ENCODE measurements around the gene SPC24. TPM values are rescaled to one million over a fixed set of nuclear protein-coding genes. Genes with fewer than 3 reads are reported as not detected.

SPC24 gene
- polyA plus RNA-seq, 1 experiment, result 18.9 TPM

DNA sequence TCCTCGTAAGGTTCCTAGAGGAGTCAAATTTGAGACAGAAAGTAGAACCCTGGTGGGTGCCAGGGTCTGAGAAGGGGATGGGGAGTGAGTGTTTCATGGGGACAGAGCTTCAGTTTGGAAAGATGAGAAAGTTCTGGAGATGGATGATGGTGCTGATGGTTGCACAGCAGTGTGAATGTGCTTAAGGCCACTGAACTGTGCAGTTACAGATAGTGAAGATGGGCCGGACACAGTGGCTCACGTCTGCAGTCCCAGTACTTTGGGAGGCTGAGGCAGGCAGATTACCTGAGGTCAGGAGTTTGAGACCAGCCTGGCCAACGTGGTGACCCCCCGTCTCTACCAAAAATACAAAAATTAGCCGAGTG lies 917 bp downstream of the SPC24 start:
- TF ChIP-seq, protein P1, sequence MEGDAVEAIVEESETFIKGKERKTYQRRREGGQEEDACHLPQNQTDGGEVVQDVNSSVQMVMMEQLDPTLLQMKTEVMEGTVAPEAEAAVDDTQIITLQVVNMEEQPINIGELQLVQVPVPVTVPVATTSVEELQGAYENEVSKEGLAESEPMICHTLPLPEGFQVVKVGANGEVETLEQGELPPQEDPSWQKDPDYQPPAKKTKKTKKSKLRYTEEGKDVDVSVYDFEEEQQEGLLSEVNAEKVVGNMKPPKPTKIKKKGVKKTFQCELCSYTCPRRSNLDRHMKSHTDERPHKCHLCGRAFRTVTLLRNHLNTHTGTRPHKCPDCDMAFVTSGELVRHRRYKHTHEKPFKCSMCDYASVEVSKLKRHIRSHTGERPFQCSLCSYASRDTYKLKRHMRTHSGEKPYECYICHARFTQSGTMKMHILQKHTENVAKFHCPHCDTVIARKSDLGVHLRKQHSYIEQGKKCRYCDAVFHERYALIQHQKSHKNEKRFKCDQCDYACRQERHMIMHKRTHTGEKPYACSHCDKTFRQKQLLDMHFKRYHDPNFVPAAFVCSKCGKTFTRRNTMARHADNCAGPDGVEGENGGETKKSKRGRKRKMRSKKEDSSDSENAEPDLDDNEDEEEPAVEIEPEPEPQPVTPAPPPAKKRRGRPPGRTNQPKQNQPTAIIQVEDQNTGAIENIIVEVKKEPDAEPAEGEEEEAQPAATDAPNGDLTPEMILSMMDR (IDR thresholded peaks at IDR 0.05; ENCODE audit: insufficient read depth, low read depth, low read length), result no peak
- no peak for DNase-seq (ENCODE audit: low read depth)
- CTCF ChIA-PET, result interaction anchor here (0.8 to 2.1 kb wide), 3 partner anchors 10 to 49 kb away, joined by 3 to 5 read pairs (median 5); no protein-coding TSS in a partner anchor
- POLR2A ChIA-PET, result interaction anchor here (0.6 kb wide), 1 partner anchor 11 kb away, joined by 3 read pairs; no protein-coding TSS in a partner anchor
- H3K27me3 ChIP-seq (ENCODE audit: control insufficient read depth, insufficient read depth, low read length), result no peaks in the 10 kb centered on the region
- no peak overlapping the region for H3K4me3 ChIP-seq (ENCODE audit: low read depth, low read length)
- no peaks in the 10 kb centered on the region for H3K36me3 ChIP-seq (ENCODE audit: control insufficient read depth, insufficient read depth, low read length)

DNA sequence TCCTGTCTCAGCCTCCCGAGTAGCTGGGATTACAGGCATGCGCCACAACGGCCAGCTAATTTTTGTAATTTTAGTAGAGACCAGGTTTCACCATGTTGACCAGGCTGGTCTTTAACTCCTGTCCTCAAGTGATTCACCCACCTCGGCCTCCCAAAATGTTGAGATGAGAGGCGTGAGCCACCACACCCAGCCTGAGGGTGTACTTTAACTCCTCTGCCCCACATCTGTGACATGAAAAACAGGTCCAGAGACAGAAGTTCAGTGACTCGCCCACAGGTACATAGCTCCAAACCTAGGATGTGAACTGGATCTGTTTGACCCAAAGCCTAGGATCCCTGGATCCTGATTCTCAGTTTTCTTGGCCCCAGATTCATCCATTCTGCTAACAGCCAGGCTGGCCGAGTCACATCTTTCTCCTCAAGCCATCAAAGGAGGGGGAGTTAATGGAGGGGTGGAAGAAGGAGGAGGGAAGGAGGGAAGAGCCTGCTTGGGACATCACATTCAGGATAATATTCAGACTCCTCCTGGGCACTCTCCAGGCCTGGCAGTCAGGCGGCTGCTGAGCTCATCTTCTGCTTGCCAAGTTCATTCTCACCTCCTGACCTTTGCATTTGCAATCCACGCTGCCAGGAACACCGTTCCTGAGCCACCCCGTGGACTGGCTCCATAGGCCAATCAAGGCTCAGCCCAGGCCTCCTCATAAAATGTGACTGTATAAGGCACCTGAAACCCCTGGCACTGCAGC lies 3.1 kb downstream of the SPC24 start:
- no peak for DNase-seq (ENCODE audit: low read depth)
- Histone ChIP-seq H3K27me3 (ENCODE audit: control insufficient read depth, insufficient read depth, low read length) (no peaks in the 10 kb centered on the region), H3K36me3 (ENCODE audit: control insufficient read depth, insufficient read depth, low read length) (no peaks in the 10 kb centered on the region), H3K4me3 (ENCODE audit: low read depth, low read length) (no peak overlapping the region)
- TF ChIP-seq, protein P1 (IDR thresholded peaks at IDR 0.05; ENCODE audit: insufficient read depth, low read depth, low read length), result no peak
- POLR2A ChIA-PET, result no interaction called here
- CTCF ChIA-PET, result interaction anchor here (1.5 to 1.7 kb wide), 2 partner anchors 14 to 210 kb away, joined by 3 to 6 read pairs; no protein-coding TSS in a partner anchor

DNA sequence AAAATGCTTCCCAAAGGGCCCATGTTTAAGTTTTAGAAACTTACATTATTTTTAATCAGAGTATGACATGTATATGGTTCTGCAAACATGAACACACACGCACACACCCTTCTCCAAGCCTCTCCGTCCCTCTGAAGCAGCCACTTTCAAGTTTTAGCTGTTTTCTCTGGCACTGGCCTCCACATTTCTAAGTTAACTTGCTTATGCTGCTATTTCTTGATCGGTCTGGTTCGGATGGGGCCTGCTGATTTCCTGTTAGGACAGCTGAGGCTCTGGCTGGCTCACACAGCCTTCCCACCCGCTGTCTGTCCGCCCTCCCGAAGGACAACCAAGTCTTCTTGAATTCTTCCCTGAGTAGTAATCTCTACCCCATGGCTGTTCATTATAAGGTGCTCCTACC lies 4.4 kb downstream of the SPC24 start:
- no peaks in the 10 kb centered on the region for H3K27me3 ChIP-seq (ENCODE audit: control insufficient read depth, insufficient read depth, low read length)
- no peak for DNase-seq (ENCODE audit: low read depth)
- ChIA-PET POLR2A (no interaction called here), CTCF (interaction anchor here (1.7 kb wide), 1 partner anchor 9 kb away, joined by 4 read pairs; no protein-coding TSS in a partner anchor)
- no peak overlapping the region for H3K4me3 ChIP-seq (ENCODE audit: low read depth, low read length)
- TF ChIP-seq, protein P1 (IDR thresholded peaks at IDR 0.05; ENCODE audit: insufficient read depth, low read depth, low read length), result no peak
- no peaks in the 10 kb centered on the region for H3K36me3 ChIP-seq (ENCODE audit: control insufficient read depth, insufficient read depth, low read length)

DNA sequence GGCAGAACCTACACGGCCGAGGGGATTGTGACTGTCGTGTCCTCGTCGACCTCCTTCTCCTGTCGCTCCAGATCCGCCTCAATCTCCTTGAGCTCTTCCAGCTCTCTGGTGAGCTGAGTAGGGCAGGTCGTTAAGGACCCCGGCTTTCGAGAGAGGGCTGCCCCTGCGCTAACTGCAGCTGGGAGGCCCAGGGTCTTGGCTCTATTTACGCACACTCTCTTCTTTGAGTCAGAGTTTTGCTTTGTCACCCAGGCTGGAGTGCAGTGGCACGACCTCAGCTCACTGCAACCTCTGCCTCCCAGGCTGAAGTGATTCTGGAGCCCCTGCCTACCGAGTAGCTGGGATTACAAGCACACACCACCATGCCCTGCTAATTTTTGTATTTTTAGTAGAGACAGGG lies 7.6 kb downstream of the SPC24 start:
- CTCF ChIA-PET, result interaction anchor here (0.6 to 1.0 kb wide), 3 partner anchors 15 to 56 kb away, joined by 3 read pairs; no protein-coding TSS in a partner anchor
- DNase-seq (ENCODE audit: low read depth), result no peak

DNA sequence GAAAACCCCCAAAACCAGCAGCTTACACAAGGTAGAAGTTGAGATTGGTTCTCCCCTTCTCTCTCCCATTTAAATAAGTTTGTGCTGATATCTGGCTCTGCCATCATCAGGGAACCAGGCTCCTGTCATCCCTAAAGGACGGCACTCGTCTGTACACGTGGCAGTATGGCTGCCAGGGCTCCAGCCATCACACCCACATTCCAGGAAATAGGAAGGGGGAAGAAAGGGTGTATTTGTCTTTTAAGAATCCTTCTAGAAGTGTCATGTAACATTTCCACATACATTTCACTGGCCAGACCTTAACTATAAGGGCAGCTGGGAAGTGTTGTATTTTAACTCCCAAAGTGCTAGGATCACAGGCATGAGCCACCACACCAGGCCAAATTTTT lies 10.1 kb downstream of the SPC24 start:
- CTCF ChIA-PET, result interaction anchor here (0.8 to 1.6 kb wide), 2 partner anchors 19 to 58 kb away, joined by 3 to 4 read pairs; no protein-coding TSS in a partner anchor
- POLR2A ChIA-PET, result no interaction called here
- Histone ChIP-seq H3K36me3 (ENCODE audit: control insufficient read depth, insufficient read depth, low read length) (no peaks in the 10 kb centered on the region), H3K27me3 (ENCODE audit: control insufficient read depth, insufficient read depth, low read length) (no peaks in the 10 kb centered on the region), H3K4me3 (ENCODE audit: low read depth, low read length) (no peak overlapping the region)
- TF ChIP-seq, protein P1 (IDR thresholded peaks at IDR 0.05; ENCODE audit: insufficient read depth, low read depth, low read length), result no peak
- no peak for DNase-seq (ENCODE audit: low read depth)

More for the DNA sequence above, 7.6 kb downstream of the SPC24 start:
- Histone ChIP-seq H3K36me3 (ENCODE audit: control insufficient read depth, insufficient read depth, low read length) (no peaks in the 10 kb centered on the region), H3K27me3 (ENCODE audit: control insufficient read depth, insufficient read depth, low read length) (no peaks in the 10 kb centered on the region), H3K4me3 (ENCODE audit: low read depth, low read length) (no peak overlapping the region)
- TF ChIP-seq, protein P1 (IDR thresholded peaks at IDR 0.05; ENCODE audit: insufficient read depth, low read depth, low read length), result no peak
- POLR2A ChIA-PET, result no interaction called here
